CD14-positive monocyte (primary cell): ENCODE results near the gene NELL1. TPM values are rescaled to one million over a fixed set of nuclear protein-coding genes. Genes with fewer than 3 reads are reported as not detected.

Source experiments
- DNase-seq, 3 donors: peaks; one replicate each; pipeline ENCODE4 v3.0.0-alpha.2; 2011 to 2022
- H2AFZ ChIP-seq: 2 replicates; pipeline ENCODE4 v1.6.0; 2012; ENCODE audit warnings: mild to moderate bottlenecking, low read depth, low read length, inconsistent platforms; ENCODE audit not compliant: insufficient read depth, poor library complexity, severe bottlenecking
- H3K27ac ChIP-seq, 2 donors: 1 replicate in 1 of 2; 2 replicates in 1 of 2; pipeline ENCODE4 v1.5.1; 2012 to 2013; ENCODE audit warnings: low read length in 2 of 2, control low read depth in 1 of 2, inconsistent platforms in 1 of 2, low read depth in 1 of 2, mild to moderate bottlenecking in 1 of 2
- H3K27me3 ChIP-seq, 2 donors: one replicate each; pipeline versions ENCODE4 v1.6.0 to v1.6.1; 2011 to 2013; ENCODE audit warnings: low read length in 2 of 2; ENCODE audit not compliant: control insufficient read depth in 2 of 2, insufficient read depth in 2 of 2
- H3K36me3 ChIP-seq, 2 donors: replicated peaks in 1 of 2; 1 replicate in 1 of 2; 2 replicates in 1 of 2; pipeline versions ENCODE4 v1.5.1 to v1.6.1; 2012 to 2013; ENCODE audit warnings: low read length in 2 of 2, control low read depth in 1 of 2, inconsistent platforms in 1 of 2, mild to moderate bottlenecking in 1 of 2; ENCODE audit not compliant: insufficient read depth in 2 of 2, control insufficient read depth in 1 of 2
- H3K4me1 ChIP-seq, 2 donors: 1 replicate in 1 of 2; 2 replicates in 1 of 2; pipeline versions ENCODE4 v1.5.1 to v1.6.1; 2012 to 2013; ENCODE audit warnings: low read length in 2 of 2, control low read depth in 1 of 2, inconsistent platforms in 1 of 2, mild to moderate bottlenecking in 1 of 2, moderate library complexity in 1 of 2; ENCODE audit not compliant: insufficient read depth in 2 of 2, control insufficient read depth in 1 of 2
- H3K4me2 ChIP-seq: replicated peaks from 2 replicates; pipeline ENCODE3; 2012; ENCODE audit warnings: low read length, moderate library complexity, mild to moderate bottlenecking; ENCODE audit not compliant: poor library complexity, severe bottlenecking; ENCODE audit errors: extremely low read depth
- H3K4me3 ChIP-seq, 3 experiments: fragments of 200-600 bp in 1 of 3; sonication (generic) in 1 of 3; replicated peaks in 1 of 3; 1 replicate in 2 of 3; 2 replicates in 1 of 3; pipeline ENCODE4 v1.5.1; 2011 to 2013; ENCODE audit warnings: low read length in 3 of 3, mild to moderate bottlenecking in 3 of 3, control low read depth in 2 of 3, low read depth in 2 of 3, inconsistent platforms in 1 of 3, moderate library complexity in 1 of 3
- H3K79me2 ChIP-seq: 2 replicates; pipeline ENCODE4 v1.6.0; 2012; ENCODE audit warnings: mild to moderate bottlenecking, control low read depth, inconsistent platforms, low read length, moderate library complexity; ENCODE audit not compliant: insufficient read depth
- H3K9ac ChIP-seq: 2 replicates; pipeline ENCODE4 v1.6.0; 2017; ENCODE audit warnings: low read length, mild to moderate bottlenecking; ENCODE audit not compliant: insufficient read depth, poor library complexity, severe bottlenecking
- H3K9me3 ChIP-seq, 2 donors: replicated peaks in 1 of 2; 1 replicate in 1 of 2; 2 replicates in 1 of 2; pipeline versions ENCODE4 v1.5.1 to v1.6.1; 2012 to 2013; ENCODE audit warnings: low read length in 2 of 2, control low read depth in 1 of 2; ENCODE audit not compliant: control insufficient read depth in 1 of 2, insufficient read depth in 1 of 2
- H4K20me1 ChIP-seq: 2 replicates; pipeline ENCODE4 v1.6.0; 2012; ENCODE audit warnings: mild to moderate bottlenecking, low read length, control low read depth, moderate library complexity; ENCODE audit not compliant: insufficient read depth
- H3K27ac Mint-ChIP-seq, 7 donors: one replicate each; pipeline ENCODE4 v1.8.0; 2020; ENCODE audit warnings: mild to moderate bottlenecking in 7 of 7, mixed read lengths in 7 of 7, moderate library complexity in 6 of 7, inconsistent platforms in 2 of 7
- H3K27me3 Mint-ChIP-seq, 3 donors: one replicate each; pipeline ENCODE4 v1.8.0; 2021 to 2022; ENCODE audit warnings: low read depth in 3 of 3, mild to moderate bottlenecking in 3 of 3, mixed read lengths in 3 of 3, moderate library complexity in 3 of 3, inconsistent platforms in 1 of 3
- H3K36me3 Mint-ChIP-seq, 2 donors: one replicate each; pipeline ENCODE4 v1.8.0; 2020; ENCODE audit warnings: mixed read lengths in 2 of 2, inconsistent platforms in 1 of 2, mild to moderate bottlenecking in 1 of 2
- H3K4me1 Mint-ChIP-seq: one replicate; pipeline ENCODE4 v1.8.0; 2020; ENCODE audit warnings: mild to moderate bottlenecking, mixed read lengths
- H3K4me3 Mint-ChIP-seq, 2 donors: one replicate each; pipeline ENCODE4 v1.8.0; 2020; ENCODE audit warnings: mild to moderate bottlenecking in 2 of 2, mixed read lengths in 2 of 2, moderate library complexity in 1 of 2
- H3K9me3 Mint-ChIP-seq, 7 donors: one replicate each; pipeline ENCODE4 v1.8.0; 2020 to 2022; ENCODE audit warnings: mixed read lengths in 7 of 7, mild to moderate bottlenecking in 6 of 7, moderate library complexity in 6 of 7, inconsistent platforms in 2 of 7
- WGBS: methylation state at CpG from one replicate; pipeline ENCODE4 v1.1.5; 2013; ENCODE audit warnings: missing lambda C conversion rate; ENCODE audit not compliant: insufficient coverage; 5-methylcytosine and 5-hydroxymethylcytosine counted together
- intact Hi-C, 2 donors: fragments of 100-400 bp; cut with micrococcal nuclease; formaldehyde crosslinking; loops; one replicate each; pipeline versions ENCODE4 v1.15.0 to v1.15.1; 2023
- polyA plus RNA-seq, 3 donors: library from polyadenylated mRNA; depleted of rRNA in 1 of 3; unstranded in 2 of 3; stranded (reverse) in 1 of 3; fragments of 300-500 nt in 2 of 3; fragments of >200 nt in 1 of 3; fragmentation: Illumina TruSeq in 2 of 3; gene quantifications; 1 replicate in 2 of 3; 2 replicates in 1 of 3; pipeline ENCODE4 v1.2.3, GENCODE V29; 2012 to 2021
- TF ChIP-seq, protein P1 (sequence below): fragments of 200-600 bp; IDR thresholded peaks from one replicate; pipeline ENCODE4 v1.8.0; 2022; ENCODE audit warnings: antibody characterized with exemption, mild to moderate bottlenecking

Gene NELL1
- polyA plus RNA-seq, 3 donors = not detected

DNA sequence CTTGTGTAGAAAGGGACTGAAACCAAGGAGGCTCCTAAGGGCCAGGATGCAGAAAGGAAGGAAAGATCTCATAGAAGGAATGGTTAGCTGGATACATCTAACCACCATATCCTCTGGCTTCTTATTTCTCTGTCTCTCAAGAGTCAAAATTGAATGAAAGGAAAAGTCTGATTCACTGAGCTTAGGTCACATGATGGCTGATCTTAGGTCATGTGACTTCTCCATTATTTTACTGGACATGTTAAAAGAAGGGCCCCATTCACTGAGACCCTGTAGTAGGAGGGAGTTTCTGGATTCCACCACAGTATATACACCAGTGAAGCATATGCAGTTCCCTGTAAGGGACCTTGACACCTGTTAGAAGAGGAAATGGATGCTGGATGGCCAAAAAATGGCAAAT lies 516.6 kb downstream of the NELL1 start:
- no peaks in the 10 kb centered on the region for H3K36me3 Mint-ChIP-seq

DNA sequence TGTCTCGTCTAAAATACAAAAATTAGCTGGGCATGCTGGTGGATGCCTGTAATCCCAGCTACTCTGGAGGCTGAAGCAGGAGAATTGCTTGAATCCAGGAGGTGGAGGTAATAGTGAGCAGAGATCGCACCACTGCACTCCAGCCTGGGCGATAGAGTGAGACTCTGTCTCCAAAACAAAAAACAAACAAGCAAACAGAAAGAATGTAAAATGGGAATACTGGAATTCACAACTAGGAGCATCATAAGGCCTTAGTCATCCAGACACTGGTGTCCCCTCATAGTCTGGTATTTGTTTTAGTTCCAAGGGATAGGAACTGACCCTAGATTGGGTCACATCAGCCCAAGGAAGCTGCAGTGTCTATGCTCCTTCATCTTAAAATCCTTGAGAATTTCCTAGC lies 520.8 kb downstream of the NELL1 start:
- Histone ChIP-seq H3K9ac (no peak overlapping the region), H3K27me3 (no peaks in the 10 kb centered on the region), H3K4me1 (no peaks in the 10 kb centered on the region), H3K4me3 (no peak overlapping the region), H3K4me2 (no peak overlapping the region), H4K20me1 (no peaks in the 10 kb centered on the region), H2AFZ (no peak overlapping the region), H3K9me3 (no peaks in the 10 kb centered on the region), H3K27ac (no peak overlapping the region), H3K36me3 (no peaks in the 10 kb centered on the region), H3K79me2 (no peaks in the 10 kb centered on the region)
- no peaks in the 10 kb centered on the region for H3K27me3 Mint-ChIP-seq
- no peaks in the 10 kb centered on the region for H3K36me3 Mint-ChIP-seq
- WGBS = 89% methylated on average over 1 of the region's 3 CpGs
- H3K4me3 Mint-ChIP-seq = no peak overlapping the region
- no peak overlapping the region for H3K27ac Mint-ChIP-seq
- no peaks in the 10 kb centered on the region for H3K9me3 Mint-ChIP-seq
- TF ChIP-seq, protein P1, sequence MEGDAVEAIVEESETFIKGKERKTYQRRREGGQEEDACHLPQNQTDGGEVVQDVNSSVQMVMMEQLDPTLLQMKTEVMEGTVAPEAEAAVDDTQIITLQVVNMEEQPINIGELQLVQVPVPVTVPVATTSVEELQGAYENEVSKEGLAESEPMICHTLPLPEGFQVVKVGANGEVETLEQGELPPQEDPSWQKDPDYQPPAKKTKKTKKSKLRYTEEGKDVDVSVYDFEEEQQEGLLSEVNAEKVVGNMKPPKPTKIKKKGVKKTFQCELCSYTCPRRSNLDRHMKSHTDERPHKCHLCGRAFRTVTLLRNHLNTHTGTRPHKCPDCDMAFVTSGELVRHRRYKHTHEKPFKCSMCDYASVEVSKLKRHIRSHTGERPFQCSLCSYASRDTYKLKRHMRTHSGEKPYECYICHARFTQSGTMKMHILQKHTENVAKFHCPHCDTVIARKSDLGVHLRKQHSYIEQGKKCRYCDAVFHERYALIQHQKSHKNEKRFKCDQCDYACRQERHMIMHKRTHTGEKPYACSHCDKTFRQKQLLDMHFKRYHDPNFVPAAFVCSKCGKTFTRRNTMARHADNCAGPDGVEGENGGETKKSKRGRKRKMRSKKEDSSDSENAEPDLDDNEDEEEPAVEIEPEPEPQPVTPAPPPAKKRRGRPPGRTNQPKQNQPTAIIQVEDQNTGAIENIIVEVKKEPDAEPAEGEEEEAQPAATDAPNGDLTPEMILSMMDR = no peak
- H3K4me1 Mint-ChIP-seq = no peaks in the 10 kb centered on the region
- no peak for DNase-seq
- intact Hi-C loops = no loop called here

More for the DNA sequence above, 516.6 kb downstream of the NELL1 start:
- H3K4me3 ChIP-seq = no peak overlapping the region
- no peaks in the 10 kb centered on the region for H3K36me3 ChIP-seq
- no peaks in the 10 kb centered on the region for H3K79me2 ChIP-seq
- TF ChIP-seq, protein P1 = no peak
- no peaks in the 10 kb centered on the region for H4K20me1 ChIP-seq
- no peak overlapping the region for H3K4me2 ChIP-seq
- H3K4me1 ChIP-seq = no peaks in the 10 kb centered on the region
- no peak overlapping the region for H2AFZ ChIP-seq
- Mint-ChIP-seq H3K4me3 (no peak overlapping the region), H3K27me3 (peaks cover 0 to 4% (median 2%) of the 10 kb centered on the region in 3 donors), H3K9me3 (peaks cover 0 to 1% (median 0%) of the 10 kb centered on the region in 7 donors), H3K27ac (no peak overlapping the region), H3K4me1 (no peaks in the 10 kb centered on the region)
- intact Hi-C loops = no loop called here
- no peak overlapping the region for H3K27ac ChIP-seq
- H3K27me3 ChIP-seq = no peaks in the 10 kb centered on the region
- no peaks in the 10 kb centered on the region for H3K9me3 ChIP-seq
- no peak for DNase-seq
- no peak overlapping the region for H3K9ac ChIP-seq
